ENCODE results near the gene CAMKMT.

DNA sequence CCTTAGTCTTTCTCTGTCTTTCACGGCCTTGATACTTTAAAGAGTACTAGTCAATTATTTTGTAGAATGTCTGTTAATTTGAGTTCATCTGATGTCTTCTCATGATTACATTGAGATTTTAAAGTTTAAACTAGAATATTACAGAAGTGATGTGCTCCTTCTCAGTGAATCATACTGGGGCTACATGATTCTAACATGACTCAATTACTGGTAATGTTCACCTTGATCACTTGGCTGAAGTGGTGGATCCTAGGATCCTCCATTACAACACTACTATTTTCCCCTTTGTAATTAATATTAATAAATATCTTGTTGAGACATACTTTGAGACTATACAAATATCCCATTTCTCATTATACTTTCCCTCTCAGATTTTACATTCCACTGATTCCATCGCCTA, 148.5 kb downstream of the CAMKMT start:
- TF ChIP-seq NR2C2 (CRISPR knock-in tag; IDR thresholded peaks at IDR 0.05) (no peak), NR2C2 (tag; IDR thresholded peaks at IDR 0.05) (no peak), MYC (IDR thresholded peaks at IDR 0.05; ENCODE audit: low read depth, low read length) (no peak), MYC (CRISPR knock-in tag; IDR thresholded peaks at IDR 0.05; ENCODE audit: borderline replicate concordance, low read depth) (no peak), POLR2A (conservative IDR thresholded peaks at IDR 0.05) (no peak), MYBL2 (IDR thresholded peaks at IDR 0.05; ENCODE audit: low read depth) (no peak), MYBL2 (CRISPR knock-in tag; IDR thresholded peaks at IDR 0.05; ENCODE audit: borderline replicate concordance) (no peak), FOXM1 (IDR thresholded peaks at IDR 0.05; ENCODE audit: low read depth) (no peak), FOXM1 (CRISPR knock-in tag; IDR thresholded peaks at IDR 0.05; ENCODE audit: low read depth) (no peak)
- TF ChIP-seq, protein P1, sequence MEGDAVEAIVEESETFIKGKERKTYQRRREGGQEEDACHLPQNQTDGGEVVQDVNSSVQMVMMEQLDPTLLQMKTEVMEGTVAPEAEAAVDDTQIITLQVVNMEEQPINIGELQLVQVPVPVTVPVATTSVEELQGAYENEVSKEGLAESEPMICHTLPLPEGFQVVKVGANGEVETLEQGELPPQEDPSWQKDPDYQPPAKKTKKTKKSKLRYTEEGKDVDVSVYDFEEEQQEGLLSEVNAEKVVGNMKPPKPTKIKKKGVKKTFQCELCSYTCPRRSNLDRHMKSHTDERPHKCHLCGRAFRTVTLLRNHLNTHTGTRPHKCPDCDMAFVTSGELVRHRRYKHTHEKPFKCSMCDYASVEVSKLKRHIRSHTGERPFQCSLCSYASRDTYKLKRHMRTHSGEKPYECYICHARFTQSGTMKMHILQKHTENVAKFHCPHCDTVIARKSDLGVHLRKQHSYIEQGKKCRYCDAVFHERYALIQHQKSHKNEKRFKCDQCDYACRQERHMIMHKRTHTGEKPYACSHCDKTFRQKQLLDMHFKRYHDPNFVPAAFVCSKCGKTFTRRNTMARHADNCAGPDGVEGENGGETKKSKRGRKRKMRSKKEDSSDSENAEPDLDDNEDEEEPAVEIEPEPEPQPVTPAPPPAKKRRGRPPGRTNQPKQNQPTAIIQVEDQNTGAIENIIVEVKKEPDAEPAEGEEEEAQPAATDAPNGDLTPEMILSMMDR (IDR thresholded peaks at IDR 0.05 in 2 of 3, conservative IDR thresholded peaks at IDR 0.05 in 1 of 3; ENCODE audit: insufficient read depth in 2 of 3, low read depth in 1 of 3, low read length in 3 of 3) = no peak
- TF ChIP-seq, protein P2, sequence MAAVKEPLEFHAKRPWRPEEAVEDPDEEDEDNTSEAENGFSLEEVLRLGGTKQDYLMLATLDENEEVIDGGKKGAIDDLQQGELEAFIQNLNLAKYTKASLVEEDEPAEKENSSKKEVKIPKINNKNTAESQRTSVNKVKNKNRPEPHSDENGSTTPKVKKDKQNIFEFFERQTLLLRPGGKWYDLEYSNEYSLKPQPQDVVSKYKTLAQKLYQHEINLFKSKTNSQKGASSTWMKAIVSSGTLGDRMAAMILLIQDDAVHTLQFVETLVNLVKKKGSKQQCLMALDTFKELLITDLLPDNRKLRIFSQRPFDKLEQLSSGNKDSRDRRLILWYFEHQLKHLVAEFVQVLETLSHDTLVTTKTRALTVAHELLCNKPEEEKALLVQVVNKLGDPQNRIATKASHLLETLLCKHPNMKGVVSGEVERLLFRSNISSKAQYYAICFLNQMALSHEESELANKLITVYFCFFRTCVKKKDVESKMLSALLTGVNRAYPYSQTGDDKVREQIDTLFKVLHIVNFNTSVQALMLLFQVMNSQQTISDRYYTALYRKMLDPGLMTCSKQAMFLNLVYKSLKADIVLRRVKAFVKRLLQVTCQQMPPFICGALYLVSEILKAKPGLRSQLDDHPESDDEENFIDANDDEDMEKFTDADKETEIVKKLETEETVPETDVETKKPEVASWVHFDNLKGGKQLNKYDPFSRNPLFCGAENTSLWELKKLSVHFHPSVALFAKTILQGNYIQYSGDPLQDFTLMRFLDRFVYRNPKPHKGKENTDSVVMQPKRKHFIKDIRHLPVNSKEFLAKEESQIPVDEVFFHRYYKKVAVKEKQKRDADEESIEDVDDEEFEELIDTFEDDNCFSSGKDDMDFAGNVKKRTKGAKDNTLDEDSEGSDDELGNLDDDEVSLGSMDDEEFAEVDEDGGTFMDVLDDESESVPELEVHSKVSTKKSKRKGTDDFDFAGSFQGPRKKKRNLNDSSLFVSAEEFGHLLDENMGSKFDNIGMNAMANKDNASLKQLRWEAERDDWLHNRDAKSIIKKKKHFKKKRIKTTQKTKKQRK (IDR thresholded peaks at IDR 0.05; ENCODE audit: borderline replicate concordance, low read depth, low read length) = no peak
- TF ChIP-seq, protein P3, sequence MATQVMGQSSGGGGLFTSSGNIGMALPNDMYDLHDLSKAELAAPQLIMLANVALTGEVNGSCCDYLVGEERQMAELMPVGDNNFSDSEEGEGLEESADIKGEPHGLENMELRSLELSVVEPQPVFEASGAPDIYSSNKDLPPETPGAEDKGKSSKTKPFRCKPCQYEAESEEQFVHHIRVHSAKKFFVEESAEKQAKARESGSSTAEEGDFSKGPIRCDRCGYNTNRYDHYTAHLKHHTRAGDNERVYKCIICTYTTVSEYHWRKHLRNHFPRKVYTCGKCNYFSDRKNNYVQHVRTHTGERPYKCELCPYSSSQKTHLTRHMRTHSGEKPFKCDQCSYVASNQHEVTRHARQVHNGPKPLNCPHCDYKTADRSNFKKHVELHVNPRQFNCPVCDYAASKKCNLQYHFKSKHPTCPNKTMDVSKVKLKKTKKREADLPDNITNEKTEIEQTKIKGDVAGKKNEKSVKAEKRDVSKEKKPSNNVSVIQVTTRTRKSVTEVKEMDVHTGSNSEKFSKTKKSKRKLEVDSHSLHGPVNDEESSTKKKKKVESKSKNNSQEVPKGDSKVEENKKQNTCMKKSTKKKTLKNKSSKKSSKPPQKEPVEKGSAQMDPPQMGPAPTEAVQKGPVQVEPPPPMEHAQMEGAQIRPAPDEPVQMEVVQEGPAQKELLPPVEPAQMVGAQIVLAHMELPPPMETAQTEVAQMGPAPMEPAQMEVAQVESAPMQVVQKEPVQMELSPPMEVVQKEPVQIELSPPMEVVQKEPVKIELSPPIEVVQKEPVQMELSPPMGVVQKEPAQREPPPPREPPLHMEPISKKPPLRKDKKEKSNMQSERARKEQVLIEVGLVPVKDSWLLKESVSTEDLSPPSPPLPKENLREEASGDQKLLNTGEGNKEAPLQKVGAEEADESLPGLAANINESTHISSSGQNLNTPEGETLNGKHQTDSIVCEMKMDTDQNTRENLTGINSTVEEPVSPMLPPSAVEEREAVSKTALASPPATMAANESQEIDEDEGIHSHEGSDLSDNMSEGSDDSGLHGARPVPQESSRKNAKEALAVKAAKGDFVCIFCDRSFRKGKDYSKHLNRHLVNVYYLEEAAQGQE (IDR thresholded peaks at IDR 0.05; ENCODE audit: borderline replicate concordance) = no peak
- TF ChIP-seq, protein P3 (CRISPR knock-in tag; IDR thresholded peaks at IDR 0.05; ENCODE audit: low read depth) = no peak
